HEK293 (cell line): ENCODE results near the gene RASA1.

Experiments used
- CTCF ChIA-PET: fragments of 350-600 bp; formaldehyde crosslinking; extraction: SDS; loops from one replicate; lab custom pipeline; 2021; ENCODE audit warnings: antibody characterized with exemption; lab: Yijun Ruan, JAX
- POLR2A ChIA-PET: fragments of 300-600 bp; formaldehyde crosslinking; extraction: SDS; loops from one replicate; lab custom pipeline; 2020; ENCODE audit warnings: antibody characterized with exemption, inconsistent platforms; lab: Yijun Ruan, JAX
- H3K27ac ChIP-seq: fragments of 200-500 bp; sonication (Bioruptor generic); 2 replicates; pipeline ENCODE4 v1.5.1; 2014; ENCODE audit warnings: low read depth, low read length, control low read depth, inconsistent platforms; ENCODE audit errors: extremely low read depth
- H3K36me3 ChIP-seq, 2 experiments: fragments of 200-500 bp in 1 of 2; sonication (Bioruptor generic) in 1 of 2; 1 replicate in 1 of 2; 2 replicates in 1 of 2; pipeline ENCODE4 v1.5.1; 2014 to 2017; ENCODE audit warnings: inconsistent platforms in 2 of 2, low read length in 2 of 2; ENCODE audit not compliant: control insufficient read depth in 2 of 2, insufficient read depth in 1 of 2
- H3K4me1 ChIP-seq: fragments of 200-500 bp; sonication (Bioruptor generic); 2 replicates; pipeline ENCODE4 v1.5.1; 2014; ENCODE audit warnings: mild to moderate bottlenecking, low read length, inconsistent platforms; ENCODE audit not compliant: control insufficient read depth, insufficient read depth
- H3K4me3 ChIP-seq: 2 replicates; pipeline ENCODE4 v1.5.1; 2011; ENCODE audit warnings: low read depth, mild to moderate bottlenecking, control low read depth, low read length, moderate library complexity
- H3K9me3 ChIP-seq: fragments of 200-500 bp; sonication (Bioruptor generic); 2 replicates; pipeline ENCODE4 v1.5.1; 2014; ENCODE audit warnings: low read depth, low read length, inconsistent platforms; ENCODE audit not compliant: control insufficient read depth, insufficient read depth
- FEZF1 ChIP-seq: fragments of 450-650 bp; formaldehyde crosslinking; IDR thresholded peaks from 2 replicates; pipeline ENCODE4 v1.5.1; 2016; ENCODE audit warnings: missing biosample characterization, missing genetic modification characterization
- HOXC10 ChIP-seq: sonication (generic); formaldehyde crosslinking; IDR thresholded peaks from 2 replicates; pipeline ENCODE4 v1.8.1; 2023; ENCODE audit warnings: mild to moderate bottlenecking, missing genetic modification reagents
- IKZF3 ChIP-seq: fragments of 450-650 bp; IDR thresholded peaks from 2 replicates; pipeline ENCODE4 v1.5.0; 2018; ENCODE audit warnings: missing biosample characterization, mild to moderate bottlenecking, missing genetic modification characterization, moderate library complexity
- KLF10 ChIP-seq: fragments of 450-650 bp; IDR thresholded peaks from 2 replicates; pipeline ENCODE4 v1.5.1; 2018; ENCODE audit warnings: missing biosample characterization, mild to moderate bottlenecking, missing genetic modification characterization
- TRIM28 ChIP-seq: IDR thresholded peaks from 2 replicates; pipeline ENCODE4 v1.6.1; 2011; ENCODE audit warnings: low read length, control low read depth, borderline replicate concordance
- ZBTB17 ChIP-seq: fragments of 450-650 bp; formaldehyde crosslinking; IDR thresholded peaks from 2 replicates; pipeline ENCODE4 v1.5.1; 2016; ENCODE audit warnings: missing biosample characterization, missing genetic modification characterization
- ZBTB20 ChIP-seq: fragments of 450-650 bp; formaldehyde crosslinking; IDR thresholded peaks from 2 replicates; pipeline ENCODE4 v1.5.1; 2016; ENCODE audit warnings: missing biosample characterization, missing genetic modification characterization
- ZNF138 ChIP-seq: fragments of 450-650 bp; formaldehyde crosslinking; IDR thresholded peaks from 2 replicates; pipeline ENCODE4 v1.5.1; 2016; ENCODE audit warnings: missing biosample characterization, missing genetic modification characterization, borderline replicate concordance
- ZNF146 ChIP-seq: fragments of 450-650 bp; formaldehyde crosslinking; IDR thresholded peaks from 2 replicates; pipeline ENCODE4 v1.5.1; 2016; ENCODE audit warnings: missing biosample characterization, missing genetic modification characterization
- ZNF155 ChIP-seq: fragments of 450-650 bp; formaldehyde crosslinking; IDR thresholded peaks from 2 replicates; pipeline ENCODE4 v1.5.1; 2016; ENCODE audit warnings: missing biosample characterization, missing genetic modification characterization
- ZNF223 ChIP-seq: fragments of 450-650 bp; formaldehyde crosslinking; IDR thresholded peaks from 2 replicates; pipeline ENCODE4 v1.5.1; 2016; ENCODE audit warnings: missing biosample characterization, missing genetic modification characterization
- ZNF292 ChIP-seq: fragments of 450-650 bp; formaldehyde crosslinking; IDR thresholded peaks from 2 replicates; pipeline ENCODE4 v1.5.1; 2016; ENCODE audit warnings: low read depth, missing biosample characterization, missing genetic modification characterization, borderline replicate concordance
- ZNF341 ChIP-seq: fragments of 450-650 bp; formaldehyde crosslinking; IDR thresholded peaks from 2 replicates; pipeline ENCODE4; 2016; ENCODE audit warnings: low read depth, missing biosample characterization, missing genetic modification characterization
- ZNF391 ChIP-seq: fragments of 450-650 bp; formaldehyde crosslinking; IDR thresholded peaks from 2 replicates; pipeline ENCODE4 v1.5.1; 2016; ENCODE audit warnings: low read depth, missing biosample characterization, missing genetic modification characterization, borderline replicate concordance
- ZNF548 ChIP-seq: fragments of 450-650 bp; formaldehyde crosslinking; IDR thresholded peaks from 2 replicates; pipeline ENCODE4 v1.5.1; 2016; ENCODE audit warnings: missing biosample characterization, missing genetic modification characterization
- ZNF571 ChIP-seq: fragments of 450-650 bp; formaldehyde crosslinking; IDR thresholded peaks from 2 replicates; pipeline ENCODE4 v1.5.0; 2017; ENCODE audit warnings: missing biosample characterization, missing genetic modification characterization
- ZNF596 ChIP-seq: fragments of 450-650 bp; IDR thresholded peaks from 2 replicates; pipeline ENCODE4 v1.5.0; 2018; ENCODE audit warnings: missing biosample characterization, mild to moderate bottlenecking, missing genetic modification characterization, moderate library complexity
- ZNF76 ChIP-seq: fragments of 450-650 bp; formaldehyde crosslinking; IDR thresholded peaks from 2 replicates; pipeline ENCODE4; 2016; ENCODE audit warnings: low read depth, missing biosample characterization, missing genetic modification characterization, borderline replicate concordance
- ZNF776 ChIP-seq: fragments of 450-650 bp; formaldehyde crosslinking; IDR thresholded peaks from 2 replicates; pipeline ENCODE4 v1.5.0; 2017; ENCODE audit warnings: missing biosample characterization, missing genetic modification characterization, borderline replicate concordance
- ZSCAN16 ChIP-seq: fragments of 450-650 bp; formaldehyde crosslinking; IDR thresholded peaks from 2 replicates; pipeline ENCODE4 v1.5.1; 2016; ENCODE audit warnings: missing biosample characterization, missing genetic modification characterization
- TF ChIP-seq, protein P1 (sequence below): fragments of 450-650 bp; formaldehyde crosslinking; IDR thresholded peaks from 2 replicates; pipeline ENCODE4 v1.5.1; 2016; ENCODE audit warnings: missing biosample characterization, missing genetic modification characterization
- TF ChIP-seq, protein P2 (sequence below): fragments of 450-650 bp; formaldehyde crosslinking; IDR thresholded peaks from 2 replicates; pipeline ENCODE4 v1.5.1; 2017; ENCODE audit warnings: missing biosample characterization, missing genetic modification characterization
- TF ChIP-seq, protein P3 (sequence below): fragments of 450-650 bp; formaldehyde crosslinking; IDR thresholded peaks from 2 replicates; pipeline ENCODE4 v1.5.1; 2017; ENCODE audit warnings: missing biosample characterization, missing genetic modification characterization
- TF ChIP-seq, protein P4 (sequence below): fragments of 450-650 bp; formaldehyde crosslinking; IDR thresholded peaks from 2 replicates; pipeline ENCODE4 v1.5.1; 2016; ENCODE audit warnings: missing biosample characterization, missing genetic modification characterization

RASA1 gene

DNA sequence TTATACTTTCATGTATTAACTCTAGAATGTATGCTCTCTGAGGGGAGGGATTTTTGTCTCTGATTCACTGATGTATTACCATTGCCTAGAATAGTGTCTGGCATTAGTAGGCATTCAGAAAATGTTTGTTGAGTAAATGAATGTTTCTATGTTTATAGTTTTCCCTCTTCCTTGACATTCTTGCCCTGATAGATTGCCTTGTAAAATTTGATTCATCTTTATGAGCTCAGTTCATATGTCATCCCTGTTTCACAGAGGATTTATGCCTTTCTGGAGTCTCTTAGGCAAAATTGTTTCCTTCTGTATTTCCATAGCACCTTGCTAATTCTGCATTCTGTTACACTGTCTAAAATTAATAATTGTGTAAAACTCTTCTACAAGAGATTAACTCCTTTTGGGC is 72.3 kb downstream of the RASA1 start (continued):
- TF ChIP-seq, protein P1, sequence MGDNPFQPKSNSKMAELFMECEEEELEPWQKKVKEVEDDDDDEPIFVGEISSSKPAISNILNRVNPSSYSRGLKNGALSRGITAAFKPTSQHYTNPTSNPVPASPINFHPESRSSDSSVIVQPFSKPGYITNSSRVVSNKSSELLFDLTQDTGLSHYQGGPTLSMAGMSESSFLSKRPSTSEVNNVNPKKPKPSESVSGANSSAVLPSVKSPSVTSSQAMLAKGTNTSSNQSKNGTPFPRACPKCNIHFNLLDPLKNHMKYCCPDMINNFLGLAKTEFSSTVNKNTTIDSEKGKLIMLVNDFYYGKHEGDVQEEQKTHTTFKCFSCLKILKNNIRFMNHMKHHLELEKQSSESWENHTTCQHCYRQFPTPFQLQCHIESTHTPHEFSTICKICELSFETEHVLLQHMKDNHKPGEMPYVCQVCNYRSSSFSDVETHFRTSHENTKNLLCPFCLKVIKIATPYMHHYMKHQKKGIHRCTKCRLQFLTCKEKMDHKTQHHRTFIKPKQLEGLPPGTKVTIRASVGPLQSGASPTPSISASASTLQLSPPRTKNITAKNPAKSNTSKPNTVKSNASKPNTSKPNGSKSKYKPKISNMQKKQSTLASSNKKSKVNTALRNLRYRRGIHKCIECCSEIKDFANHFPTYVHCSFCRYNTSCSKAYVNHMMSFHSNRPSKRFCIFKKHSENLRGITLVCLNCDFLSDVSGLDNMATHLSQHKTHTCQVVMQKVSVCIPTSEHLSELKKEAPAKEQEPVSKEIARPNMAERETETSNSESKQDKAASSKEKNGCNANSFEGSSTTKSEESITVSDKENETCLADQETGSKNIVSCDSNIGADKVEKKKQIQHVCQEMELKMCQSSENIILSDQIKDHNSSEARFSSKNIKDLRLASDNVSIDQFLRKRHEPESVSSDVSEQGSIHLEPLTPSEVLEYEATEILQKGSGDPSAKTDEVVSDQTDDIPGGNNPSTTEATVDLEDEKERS (tag by site-specific recombination): no peak
- TF ChIP-seq, protein P2, sequence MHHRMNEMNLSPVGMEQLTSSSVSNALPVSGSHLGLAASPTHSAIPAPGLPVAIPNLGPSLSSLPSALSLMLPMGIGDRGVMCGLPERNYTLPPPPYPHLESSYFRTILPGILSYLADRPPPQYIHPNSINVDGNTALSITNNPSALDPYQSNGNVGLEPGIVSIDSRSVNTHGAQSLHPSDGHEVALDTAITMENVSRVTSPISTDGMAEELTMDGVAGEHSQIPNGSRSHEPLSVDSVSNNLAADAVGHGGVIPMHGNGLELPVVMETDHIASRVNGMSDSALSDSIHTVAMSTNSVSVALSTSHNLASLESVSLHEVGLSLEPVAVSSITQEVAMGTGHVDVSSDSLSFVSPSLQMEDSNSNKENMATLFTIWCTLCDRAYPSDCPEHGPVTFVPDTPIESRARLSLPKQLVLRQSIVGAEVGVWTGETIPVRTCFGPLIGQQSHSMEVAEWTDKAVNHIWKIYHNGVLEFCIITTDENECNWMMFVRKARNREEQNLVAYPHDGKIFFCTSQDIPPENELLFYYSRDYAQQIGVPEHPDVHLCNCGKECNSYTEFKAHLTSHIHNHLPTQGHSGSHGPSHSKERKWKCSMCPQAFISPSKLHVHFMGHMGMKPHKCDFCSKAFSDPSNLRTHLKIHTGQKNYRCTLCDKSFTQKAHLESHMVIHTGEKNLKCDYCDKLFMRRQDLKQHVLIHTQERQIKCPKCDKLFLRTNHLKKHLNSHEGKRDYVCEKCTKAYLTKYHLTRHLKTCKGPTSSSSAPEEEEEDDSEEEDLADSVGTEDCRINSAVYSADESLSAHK (tag by site-specific recombination): 0 out of 2 replicates have a peak, but pooled peaks have one; percentile 29
- TF ChIP-seq IKZF3: no peak
- no peak for TF ChIP-seq ZSCAN16 (tag by site-specific recombination)
- TF ChIP-seq ZNF341 (tag by site-specific recombination): no peak
- no peak for TF ChIP-seq ZNF292 (tag by site-specific recombination)
- TF ChIP-seq, protein P3, sequence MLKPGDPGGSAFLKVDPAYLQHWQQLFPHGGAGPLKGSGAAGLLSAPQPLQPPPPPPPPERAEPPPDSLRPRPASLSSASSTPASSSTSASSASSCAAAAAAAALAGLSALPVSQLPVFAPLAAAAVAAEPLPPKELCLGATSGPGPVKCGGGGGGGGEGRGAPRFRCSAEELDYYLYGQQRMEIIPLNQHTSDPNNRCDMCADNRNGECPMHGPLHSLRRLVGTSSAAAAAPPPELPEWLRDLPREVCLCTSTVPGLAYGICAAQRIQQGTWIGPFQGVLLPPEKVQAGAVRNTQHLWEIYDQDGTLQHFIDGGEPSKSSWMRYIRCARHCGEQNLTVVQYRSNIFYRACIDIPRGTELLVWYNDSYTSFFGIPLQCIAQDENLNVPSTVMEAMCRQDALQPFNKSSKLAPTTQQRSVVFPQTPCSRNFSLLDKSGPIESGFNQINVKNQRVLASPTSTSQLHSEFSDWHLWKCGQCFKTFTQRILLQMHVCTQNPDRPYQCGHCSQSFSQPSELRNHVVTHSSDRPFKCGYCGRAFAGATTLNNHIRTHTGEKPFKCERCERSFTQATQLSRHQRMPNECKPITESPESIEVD (tag by site-specific recombination): peak; percentile 69
- no peak for TF ChIP-seq ZNF146
- TF ChIP-seq KLF10 (tag by site-specific recombination): no peak
- no peak for TF ChIP-seq HOXC10 (CRISPR knock-in tag)
- no peak for TF ChIP-seq ZNF223 (tag by site-specific recombination)
- no peak for TF ChIP-seq ZNF776
- TF ChIP-seq, protein P4, sequence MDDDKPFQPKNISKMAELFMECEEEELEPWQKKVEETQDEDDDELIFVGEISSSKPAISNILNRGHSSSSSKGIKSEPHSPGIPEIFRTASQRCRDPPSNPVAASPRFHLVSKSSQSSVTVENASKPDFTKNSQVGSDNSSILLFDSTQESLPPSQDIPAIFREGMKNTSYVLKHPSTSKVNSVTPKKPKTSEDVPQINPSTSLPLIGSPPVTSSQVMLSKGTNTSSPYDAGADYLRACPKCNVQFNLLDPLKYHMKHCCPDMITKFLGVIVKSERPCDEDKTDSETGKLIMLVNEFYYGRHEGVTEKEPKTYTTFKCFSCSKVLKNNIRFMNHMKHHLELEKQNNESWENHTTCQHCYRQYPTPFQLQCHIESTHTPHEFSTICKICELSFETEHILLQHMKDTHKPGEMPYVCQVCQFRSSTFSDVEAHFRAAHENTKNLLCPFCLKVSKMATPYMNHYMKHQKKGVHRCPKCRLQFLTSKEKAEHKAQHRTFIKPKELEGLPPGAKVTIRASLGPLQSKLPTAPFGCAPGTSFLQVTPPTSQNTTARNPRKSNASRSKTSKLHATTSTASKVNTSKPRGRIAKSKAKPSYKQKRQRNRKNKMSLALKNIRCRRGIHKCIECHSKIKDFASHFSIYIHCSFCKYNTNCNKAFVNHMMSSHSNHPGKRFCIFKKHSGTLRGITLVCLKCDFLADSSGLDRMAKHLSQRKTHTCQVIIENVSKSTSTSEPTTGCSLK: no peak
- peak; percentile 30; the same call in 1 of the 2 replicates for TF ChIP-seq FEZF1 (tag by site-specific recombination)
- no peak for TF ChIP-seq ZBTB17 (tag by site-specific recombination)
- no peak for TF ChIP-seq ZNF76 (tag by site-specific recombination)

DNA sequence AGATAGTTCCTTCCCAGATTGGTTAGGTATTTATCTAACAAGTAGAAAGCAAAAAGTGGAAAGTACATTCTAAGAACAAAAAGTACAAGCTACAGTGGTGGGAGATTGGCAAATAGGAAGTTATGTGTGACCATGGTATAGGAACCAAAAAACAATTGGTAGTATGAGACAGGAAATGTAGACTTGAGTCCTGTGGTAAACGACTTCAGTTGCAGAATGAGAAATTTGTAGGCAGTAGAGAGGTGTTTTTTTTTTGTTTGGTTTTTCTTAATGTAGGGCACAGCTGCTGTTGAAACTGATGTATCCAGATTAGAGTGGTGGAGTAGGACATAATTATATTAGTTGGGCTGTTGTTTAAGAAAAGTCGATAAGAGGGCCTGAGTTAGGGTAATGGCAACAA is 73.0 kb downstream of the RASA1 start:
- ChIA-PET CTCF (interaction anchor here (0.6 kb wide), 1 partner anchor 1185 kb away, joined by 3 read pairs; no protein-coding TSS in a partner anchor), POLR2A (no interaction called here)
- Histone ChIP-seq H3K4me3 (no peak overlapping the region), H3K4me1 (no peaks in the 10 kb centered on the region), H3K9me3 (no peaks in the 10 kb centered on the region), H3K27ac (no peak overlapping the region), H3K36me3 (peaks cover 9 to 14% of the 10 kb centered on the region in 2 experiments)
- no peak for TF ChIP-seq TRIM28
- no peak for TF ChIP-seq ZNF548 (tag by site-specific recombination)
- no peak for TF ChIP-seq ZNF596 (tag by site-specific recombination)
- no peak for TF ChIP-seq ZNF155
- TF ChIP-seq ZBTB20 (tag by site-specific recombination): no peak
- no peak for TF ChIP-seq ZNF391 (tag by site-specific recombination)
- no peak for TF ChIP-seq ZNF76 (tag by site-specific recombination)
- no peak for TF ChIP-seq ZNF571 (tag by site-specific recombination)
- TF ChIP-seq ZNF138 (tag by site-specific recombination): no peak
- TF ChIP-seq, protein P1 (tag by site-specific recombination): no peak
